Trophoblast cell (in vitro differentiated cells and primary cell): Measurements from ENCODE around the gene TMEM14C.
A peak's percentile ranks its signal among the peaks of the same experiment; 100 is the strongest.
"Not testable (repeated sequence)": the region's sequence is repeated elsewhere in the genome, so short reads cannot be mapped to it uniquely, and the experiment has no call there.

ENCODE experiments used
- DNase-seq, 2 donors: peaks; one replicate each; pipeline ENCODE4 v3.0.0-alpha.2; 2016
- H2AFZ ChIP-seq: 2 replicates; pipeline ENCODE4 v1.6.1; 2013; ENCODE audit warnings: low read length, moderate library complexity, mild to moderate bottlenecking; ENCODE audit not compliant: insufficient read depth, poor library complexity
- H2AK5ac ChIP-seq: 2 replicates; pipeline ENCODE4 v1.6.1; 2013; ENCODE audit warnings: mild to moderate bottlenecking, low read length
- H2BK120ac ChIP-seq: 2 replicates; pipeline ENCODE4 v1.6.1; 2013; ENCODE audit warnings: low read length, mild to moderate bottlenecking, moderate library complexity; ENCODE audit not compliant: insufficient read depth, poor library complexity
- H2BK12ac ChIP-seq: 2 replicates; pipeline ENCODE4 v1.6.1; 2013; ENCODE audit warnings: mild to moderate bottlenecking, low read length, moderate library complexity
- H2BK5ac ChIP-seq: 2 replicates; pipeline ENCODE4 v1.6.1; 2013; ENCODE audit warnings: low read length, low read depth, moderate library complexity, mild to moderate bottlenecking; ENCODE audit not compliant: poor library complexity
- H3K14ac ChIP-seq: 2 replicates; pipeline ENCODE4 v1.6.1; 2013; ENCODE audit warnings: mild to moderate bottlenecking, low read length
- H3K18ac ChIP-seq: 2 replicates; pipeline ENCODE4 v1.6.1; 2013; ENCODE audit warnings: mild to moderate bottlenecking, low read length
- H3K23ac ChIP-seq: 2 replicates; pipeline ENCODE4 v1.6.1; 2013; ENCODE audit warnings: low read length
- H3K27ac ChIP-seq: 2 replicates; pipeline ENCODE4 v1.5.1; 2013; ENCODE audit warnings: low read depth, mild to moderate bottlenecking, inconsistent platforms, low read length, moderate library complexity
- H3K27me3 ChIP-seq: 2 replicates; pipeline ENCODE4 v1.6.1; 2013; ENCODE audit warnings: inconsistent platforms, mild to moderate bottlenecking, low read length, moderate library complexity; ENCODE audit not compliant: insufficient read depth
- H3K36me3 ChIP-seq, 2 experiments: 1 replicate in 1 of 2; 2 replicates in 1 of 2; pipeline ENCODE4 v1.6.1; 2013; ENCODE audit warnings: low read length in 2 of 2, mild to moderate bottlenecking in 2 of 2, moderate library complexity in 1 of 2; ENCODE audit not compliant: insufficient read depth in 2 of 2, control insufficient read depth in 1 of 2
- H3K4ac ChIP-seq: 2 replicates; pipeline ENCODE4 v1.6.1; 2013; ENCODE audit warnings: low read depth, mild to moderate bottlenecking, low read length, moderate library complexity
- H3K4me1 ChIP-seq, 2 experiments: 1 replicate in 1 of 2; 2 replicates in 1 of 2; pipeline ENCODE4 v1.6.1; 2013; ENCODE audit warnings: low read length in 2 of 2, mild to moderate bottlenecking in 2 of 2, moderate library complexity in 1 of 2; ENCODE audit not compliant: insufficient read depth in 2 of 2, control insufficient read depth in 1 of 2
- H3K4me2 ChIP-seq: 2 replicates; pipeline ENCODE4 v1.6.1; 2013; ENCODE audit warnings: inconsistent platforms, mild to moderate bottlenecking, low read length, moderate library complexity
- H3K4me3 ChIP-seq: 2 replicates; pipeline ENCODE4 v1.5.1; 2013; ENCODE audit warnings: mild to moderate bottlenecking, low read depth, low read length, inconsistent platforms
- H3K79me1 ChIP-seq: one replicate; pipeline ENCODE4 v1.6.1; 2013; ENCODE audit warnings: low read length
- H3K79me2 ChIP-seq: 2 replicates; pipeline ENCODE4 v1.6.1; 2013; ENCODE audit warnings: low read length, mild to moderate bottlenecking; ENCODE audit not compliant: control insufficient read depth, insufficient read depth, poor library complexity
- H3K9ac ChIP-seq: 2 replicates; pipeline ENCODE4 v1.6.1; 2013; ENCODE audit warnings: mild to moderate bottlenecking, low read length
- H3K9me3 ChIP-seq: 2 replicates; pipeline ENCODE4 v1.6.1; 2013; ENCODE audit warnings: low read depth, mild to moderate bottlenecking, control low read depth, inconsistent platforms, low read length; ENCODE audit not compliant: insufficient read depth
- H4K12ac ChIP-seq: 2 replicates; pipeline ENCODE4 v1.6.1; 2013; ENCODE audit warnings: low read depth, mild to moderate bottlenecking, low read length, moderate library complexity
- H4K8ac ChIP-seq: 2 replicates; pipeline ENCODE4 v1.6.1; 2013; ENCODE audit warnings: low read depth, mild to moderate bottlenecking, low read length, moderate library complexity
- H4K91ac ChIP-seq: one replicate; pipeline ENCODE4 v1.6.1; 2013; ENCODE audit warnings: low read depth, mild to moderate bottlenecking, low read length, moderate library complexity
- WGBS: extraction: QIAGEN DNeasy Blood & Tissue Kit; methylation state at CpG from one replicate; pipeline ENCODE4 v1.1.7; 2013; ENCODE audit warnings: missing lambda C conversion rate; ENCODE audit not compliant: insufficient read length, insufficient coverage; ENCODE audit errors: extremely low coverage; 5-methylcytosine and 5-hydroxymethylcytosine counted together

Gene TMEM14C

GRCh38 chr6:10719964-10720264, 3.0 kb upstream of the TMEM14C start:
- Histone ChIP-seq H2BK5ac (no peak overlapping the region), H2AK5ac (peak overlapping the region; percentile 59), H3K9me3 (peaks cover 8% of the 10 kb centered on the region), H3K27ac (no peak overlapping the region), H2BK12ac (no peak overlapping the region), H3K18ac (no peak overlapping the region), H4K8ac (peak overlapping the region; percentile 42), H3K9ac (no peak overlapping the region), H3K79me1 (peaks cover 11% of the 10 kb centered on the region), H3K36me3 (peaks cover 0 to 2% of the 10 kb centered on the region in 2 experiments), H4K91ac (no peak overlapping the region), H2AFZ (no peak overlapping the region), H2BK120ac (no peak overlapping the region), H4K12ac (no peak overlapping the region), H3K4me1 (peaks cover 0 to 8% of the 10 kb centered on the region in 2 experiments), H3K27me3 (no peaks in the 10 kb centered on the region), H3K4me2 (no peak overlapping the region), H3K79me2 (peaks cover 2% of the 10 kb centered on the region), H3K14ac (no peak overlapping the region), H3K23ac (no peak overlapping the region), H3K4ac (no peak overlapping the region), H3K4me3 (peak overlapping the region; percentile 23)
- WGBS: no CpG with 5 or more reads among the region's 21 CpGs
- DNase-seq: no peak

GRCh38 chr6:10720265-10720959, 2.5 kb upstream of the TMEM14C start:
- H3K23ac ChIP-seq: no peak overlapping the region
- no peak overlapping the region for H3K4ac ChIP-seq
- H3K27me3 ChIP-seq: no peaks in the 10 kb centered on the region
- peaks cover 0 to 8% of the 10 kb centered on the region in 2 experiments for H3K4me1 ChIP-seq
- no peak overlapping the region for H4K12ac ChIP-seq
- DNase-seq: peak in 1 of 2 donors; percentile 14
- H3K14ac ChIP-seq: no peak overlapping the region
- H4K8ac ChIP-seq: no peak overlapping the region
- H4K91ac ChIP-seq: no peak overlapping the region
- H3K9ac ChIP-seq: no peak overlapping the region
- no peak overlapping the region for H3K4me3 ChIP-seq
- WGBS: no CpG with 5 or more reads among the region's 49 CpGs
- no peak overlapping the region for H2BK12ac ChIP-seq
- H2BK120ac ChIP-seq: no peak overlapping the region
- H3K9me3 ChIP-seq: peaks cover 8% of the 10 kb centered on the region
- H2BK5ac ChIP-seq: no peak overlapping the region
- H3K36me3 ChIP-seq: peaks cover 2 to 6% of the 10 kb centered on the region in 2 experiments
- H3K79me2 ChIP-seq: peaks cover 2% of the 10 kb centered on the region
- no peak overlapping the region for H2AFZ ChIP-seq
- peak overlapping the region; percentile 59 for H2AK5ac ChIP-seq
- no peak overlapping the region for H3K4me2 ChIP-seq
- H3K79me1 ChIP-seq: peaks cover 11% of the 10 kb centered on the region
- H3K18ac ChIP-seq: no peak overlapping the region
- H3K27ac ChIP-seq: no peak overlapping the region

GRCh38 chr6:10720960-10721849, 1.7 kb upstream of the TMEM14C start:
- not testable (repeated sequence) for H4K8ac ChIP-seq, H3K23ac ChIP-seq, H3K4ac ChIP-seq, H4K12ac ChIP-seq, H3K79me2 ChIP-seq, H3K14ac ChIP-seq, H2BK5ac ChIP-seq, H3K9me3 ChIP-seq, H3K27ac ChIP-seq, H3K4me1 ChIP-seq, H2AFZ ChIP-seq, H3K18ac ChIP-seq, H3K4me3 ChIP-seq, H4K91ac ChIP-seq, H3K27me3 ChIP-seq, H3K4me2 ChIP-seq, H2BK12ac ChIP-seq, H2BK120ac ChIP-seq, H3K9ac ChIP-seq
- Histone ChIP-seq H2AK5ac (peak overlapping the region; percentile 18), H3K79me1 (peaks cover 11% of the 10 kb centered on the region), H3K36me3 (peaks cover 6 to 12% of the 10 kb centered on the region in 2 experiments)
- peak in 1 of 2 donors; percentile 11 for DNase-seq
- no CpG with 5 or more reads among the region's 17 CpGs for WGBS

- Histone ChIP-seq H3K4me2 (peak overlapping the region; percentile 92), H4K12ac (peak overlapping the region; percentile 90), H4K91ac (peak overlapping the region; percentile 88), H2BK120ac (peak overlapping the region; percentile 72), H3K36me3 (peaks cover 11 to 15% of the 10 kb centered on the region in 2 experiments), H2AFZ (peak overlapping the region; percentile 98), H3K4me1 (peaks cover 0 to 8% of the 10 kb centered on the region in 2 experiments), H3K4ac (peak overlapping the region; percentile 78), H3K27ac (peak overlapping the region; percentile 86), H3K4me3 (no peak overlapping the region), H3K23ac (no peak overlapping the region), H3K9me3 (peaks cover 8% of the 10 kb centered on the region), H3K18ac (peak overlapping the region; percentile 84), H2BK5ac (peak overlapping the region; percentile 86), H2BK12ac (peak overlapping the region; percentile 70), H2AK5ac (no peak overlapping the region), H3K27me3 (no peaks in the 10 kb centered on the region), H4K8ac (peak overlapping the region; percentile 95), H3K9ac (peak overlapping the region; percentile 83), H3K79me1 (peaks cover 11% of the 10 kb centered on the region), H3K79me2 (peaks cover 2% of the 10 kb centered on the region), H3K14ac (peak overlapping the region; percentile 84)
- DNase-seq: no peak
- no CpG with 5 or more reads among the region's 11 CpGs for WGBS
Measured at GRCh38 chr6:10721850-10722569, 860 bp upstream of the TMEM14C start.
